ENCODE results near the gene CADPS. TPM values are rescaled to one million over a fixed set of nuclear protein-coding genes. Genes with fewer than 3 reads are reported as not detected.
A peak's percentile ranks its signal among the peaks of the same experiment; 100 is the strongest.

CADPS gene
- total RNA-seq, 1 donor from 2014 or later, result 1.3 TPM

DNA sequence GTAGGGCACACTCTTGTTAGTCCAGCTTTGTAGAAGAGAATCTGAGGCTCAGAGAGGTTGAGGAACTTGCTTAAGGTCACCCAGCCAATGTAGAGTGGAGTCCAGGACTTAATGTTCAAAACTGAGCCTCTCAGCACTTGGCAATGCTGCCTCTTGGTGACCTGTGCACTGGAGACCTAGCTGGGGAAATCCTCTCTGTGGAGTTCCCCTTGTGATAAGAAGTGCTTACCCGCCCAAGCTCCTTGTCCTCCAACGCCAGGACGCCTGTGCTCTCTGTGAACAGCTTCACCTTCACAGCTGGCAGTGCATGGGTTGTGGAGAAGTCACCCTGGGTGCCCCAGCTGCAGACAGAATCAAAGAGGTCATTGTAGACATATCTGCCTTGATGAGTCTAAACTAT is 282.8 kb downstream of the CADPS start:
- TF ChIP-seq, protein P1, sequence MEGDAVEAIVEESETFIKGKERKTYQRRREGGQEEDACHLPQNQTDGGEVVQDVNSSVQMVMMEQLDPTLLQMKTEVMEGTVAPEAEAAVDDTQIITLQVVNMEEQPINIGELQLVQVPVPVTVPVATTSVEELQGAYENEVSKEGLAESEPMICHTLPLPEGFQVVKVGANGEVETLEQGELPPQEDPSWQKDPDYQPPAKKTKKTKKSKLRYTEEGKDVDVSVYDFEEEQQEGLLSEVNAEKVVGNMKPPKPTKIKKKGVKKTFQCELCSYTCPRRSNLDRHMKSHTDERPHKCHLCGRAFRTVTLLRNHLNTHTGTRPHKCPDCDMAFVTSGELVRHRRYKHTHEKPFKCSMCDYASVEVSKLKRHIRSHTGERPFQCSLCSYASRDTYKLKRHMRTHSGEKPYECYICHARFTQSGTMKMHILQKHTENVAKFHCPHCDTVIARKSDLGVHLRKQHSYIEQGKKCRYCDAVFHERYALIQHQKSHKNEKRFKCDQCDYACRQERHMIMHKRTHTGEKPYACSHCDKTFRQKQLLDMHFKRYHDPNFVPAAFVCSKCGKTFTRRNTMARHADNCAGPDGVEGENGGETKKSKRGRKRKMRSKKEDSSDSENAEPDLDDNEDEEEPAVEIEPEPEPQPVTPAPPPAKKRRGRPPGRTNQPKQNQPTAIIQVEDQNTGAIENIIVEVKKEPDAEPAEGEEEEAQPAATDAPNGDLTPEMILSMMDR (IDR thresholded peaks at IDR 0.05; ENCODE audit: insufficient read depth, low read length, severe bottlenecking), result no peak
- FAIRE-seq (no peak), DNase-seq (ENCODE audit: low read depth) (no peak)
- H3K4me3 ChIP-seq (ENCODE audit: low read depth, low read length), result no peak overlapping the region
- H3K27me3 ChIP-seq (ENCODE audit: control insufficient read depth, insufficient read depth, low read length), result no peaks in the 10 kb centered on the region
- H3K36me3 ChIP-seq (ENCODE audit: control insufficient read depth, insufficient read depth, low read length), result no peaks in the 10 kb centered on the region

GRCh38 chr3:62589078-62589477 is 286.1 kb downstream of the CADPS start:
- TF ChIP-seq, protein P1 (IDR thresholded peaks at IDR 0.05; ENCODE audit: insufficient read depth, low read length, severe bottlenecking), result no peak
- FAIRE-seq (no peak), DNase-seq (ENCODE audit: low read depth) (no peak)

GRCh38 chr3:62587579-62588031 is 287.6 kb downstream of the CADPS start:
- no peaks in the 10 kb centered on the region for H3K27me3 ChIP-seq (ENCODE audit: control insufficient read depth, insufficient read depth, low read length)
- no peak overlapping the region for H3K4me3 ChIP-seq (ENCODE audit: low read depth, low read length)
- TF ChIP-seq, protein P1 (IDR thresholded peaks at IDR 0.05; ENCODE audit: insufficient read depth, low read length, severe bottlenecking), result no peak
- H3K36me3 ChIP-seq (ENCODE audit: control insufficient read depth, insufficient read depth, low read length), result no peaks in the 10 kb centered on the region
- peak; percentile 84 for DNase-seq (ENCODE audit: low read depth)
- FAIRE-seq, result peak; percentile 18

More at GRCh38 chr3:62589078-62589477, 286.1 kb downstream of the CADPS start:
- Histone ChIP-seq H3K4me3 (ENCODE audit: low read depth, low read length) (no peak overlapping the region), H3K36me3 (ENCODE audit: control insufficient read depth, insufficient read depth, low read length) (no peaks in the 10 kb centered on the region), H3K27me3 (ENCODE audit: control insufficient read depth, insufficient read depth, low read length) (no peaks in the 10 kb centered on the region)

DNA sequence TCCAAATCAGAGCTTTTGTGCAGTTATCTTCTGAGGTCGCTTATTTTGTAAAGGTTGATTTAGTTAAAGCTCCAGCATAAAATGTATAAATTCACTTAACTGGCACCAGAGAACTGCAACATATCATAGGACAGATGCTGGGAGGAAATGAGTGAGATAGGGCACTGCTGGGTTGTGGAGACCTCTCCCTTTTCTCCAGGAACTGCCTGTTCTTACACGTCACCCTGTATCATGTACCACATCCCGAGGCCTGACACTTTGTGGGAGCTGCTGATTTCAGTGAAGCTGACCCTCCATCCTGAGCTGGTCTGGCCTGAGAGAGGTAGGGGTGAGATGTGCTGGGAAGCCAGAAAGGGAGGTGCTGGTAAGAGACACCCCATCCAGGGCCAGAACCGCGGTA is 288.0 kb downstream of the CADPS start:
- FAIRE-seq, result no peak
- no peak overlapping the region for H3K4me3 ChIP-seq (ENCODE audit: low read depth, low read length)

GRCh38 chr3:62586356-62586755 is 288.9 kb downstream of the CADPS start:
- Histone ChIP-seq H3K36me3 (ENCODE audit: control insufficient read depth, insufficient read depth, low read length) (no peaks in the 10 kb centered on the region), H3K4me3 (ENCODE audit: low read depth, low read length) (no peak overlapping the region), H3K27me3 (ENCODE audit: control insufficient read depth, insufficient read depth, low read length) (no peaks in the 10 kb centered on the region)
- TF ChIP-seq, protein P1 (IDR thresholded peaks at IDR 0.05; ENCODE audit: insufficient read depth, low read length, severe bottlenecking), result no peak
- no peak for FAIRE-seq
- peak; percentile 41 for DNase-seq (ENCODE audit: low read depth)

More for the DNA sequence above, 288.0 kb downstream of the CADPS start:
- Histone ChIP-seq H3K36me3 (ENCODE audit: control insufficient read depth, insufficient read depth, low read length) (no peaks in the 10 kb centered on the region), H3K27me3 (ENCODE audit: control insufficient read depth, insufficient read depth, low read length) (no peaks in the 10 kb centered on the region)
- DNase-seq (ENCODE audit: low read depth), result peak; percentile 84
- TF ChIP-seq, protein P1 (IDR thresholded peaks at IDR 0.05; ENCODE audit: insufficient read depth, low read length, severe bottlenecking), result no peak

GRCh38 chr3:62585861-62586260 is 289.4 kb downstream of the CADPS start:
- H3K36me3 ChIP-seq (ENCODE audit: control insufficient read depth, insufficient read depth, low read length), result no peaks in the 10 kb centered on the region
- DNase-seq (ENCODE audit: low read depth) (no peak), FAIRE-seq (no peak)
- no peaks in the 10 kb centered on the region for H3K27me3 ChIP-seq (ENCODE audit: control insufficient read depth, insufficient read depth, low read length)
- H3K4me3 ChIP-seq (ENCODE audit: low read depth, low read length), result no peak overlapping the region
- TF ChIP-seq, protein P1 (IDR thresholded peaks at IDR 0.05; ENCODE audit: insufficient read depth, low read length, severe bottlenecking), result no peak

All from bronchial epithelial cell (primary cell).